Osteocyte (in vitro differentiated cells): ENCODE results near the gene SIK3. TPM values are rescaled to one million over a fixed set of nuclear protein-coding genes. Genes with fewer than 3 reads are reported as not detected.

ENCODE experiments used
- DNase-seq: peaks from one replicate; pipeline ENCODE4 v3.0.0; 2021; ENCODE audit warnings: mixed read lengths; ENCODE audit not compliant: unreplicated experiment; ENCODE audit errors: extremely low spot score
- H3K27ac Mint-ChIP-seq: one replicate; pipeline ENCODE4 v1.8.0; 2021; ENCODE audit warnings: mild to moderate bottlenecking, mixed read lengths; ENCODE audit not compliant: unreplicated experiment
- H3K27me3 Mint-ChIP-seq: one replicate; pipeline ENCODE4 v1.8.0; 2021; ENCODE audit warnings: mixed read lengths; ENCODE audit not compliant: unreplicated experiment
- H3K36me3 Mint-ChIP-seq: one replicate; pipeline ENCODE4 v1.8.0; 2021; ENCODE audit warnings: mixed read lengths; ENCODE audit not compliant: unreplicated experiment
- H3K4me1 Mint-ChIP-seq: one replicate; pipeline ENCODE4 v1.8.0; 2021; ENCODE audit warnings: mixed read lengths; ENCODE audit not compliant: unreplicated experiment
- H3K4me3 Mint-ChIP-seq: one replicate; pipeline ENCODE4 v1.8.0; 2021; ENCODE audit warnings: mild to moderate bottlenecking, moderate library complexity, mixed read lengths; ENCODE audit not compliant: unreplicated experiment
- H3K9me3 Mint-ChIP-seq: one replicate; pipeline ENCODE4 v1.8.0; 2021; ENCODE audit warnings: mixed read lengths; ENCODE audit not compliant: unreplicated experiment
- CTCF ChIP-seq: fragments of 200-600 bp; sonication (generic); IDR thresholded peaks from 2 replicates; pipeline ENCODE4 v1.5.0; 2021; ENCODE audit warnings: antibody characterized with exemption, mild to moderate bottlenecking, moderate library complexity
- total RNA-seq: library from RNA; stranded (reverse); gene quantifications from 2 replicates; pipeline ENCODE4 v1.2.1, GENCODE V29; 2021

The SIK3 gene
- total RNA-seq, 1 donor from 2014 or later = 29.5 TPM

GRCh38 chr11:116859175-116859574, 239.1 kb downstream of the SIK3 start:
- Mint-ChIP-seq H3K36me3 (peaks cover 58% of the 10 kb centered on the region), H3K4me1 (peaks cover 2% of the 10 kb centered on the region), H3K4me3 (no peak overlapping the region), H3K27me3 (no peaks in the 10 kb centered on the region), H3K9me3 (no peaks in the 10 kb centered on the region), H3K27ac (no peak overlapping the region)
- no peak for DNase-seq
- TF ChIP-seq CTCF = no peak

GRCh38 chr11:116857936-116858335, 240.3 kb downstream of the SIK3 start:
- Mint-ChIP-seq H3K36me3 (peaks cover 52% of the 10 kb centered on the region), H3K27me3 (no peaks in the 10 kb centered on the region), H3K4me1 (peaks cover 6% of the 10 kb centered on the region), H3K27ac (no peak overlapping the region), H3K9me3 (no peaks in the 10 kb centered on the region), H3K4me3 (no peak overlapping the region)
- TF ChIP-seq CTCF = no peak
- no peak for DNase-seq

DNA sequence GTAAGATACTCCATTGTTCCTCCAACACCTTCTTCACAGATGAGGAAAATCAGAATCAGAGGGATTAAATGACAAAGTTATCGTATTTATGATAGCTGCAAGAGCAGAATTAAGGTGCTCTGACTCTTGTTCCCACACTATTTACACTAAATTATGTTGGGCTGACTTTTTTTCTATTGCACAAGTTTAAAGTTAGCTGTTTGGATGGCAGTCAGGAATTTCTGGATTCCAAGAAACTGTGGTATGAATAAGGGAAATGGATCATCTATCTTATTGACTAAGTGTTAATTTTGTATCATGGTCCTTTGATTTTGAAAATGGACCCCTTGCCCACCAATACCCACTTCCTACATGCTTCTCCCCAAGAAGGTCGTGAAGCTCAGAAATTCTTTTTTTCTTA, 240.9 kb downstream of the SIK3 start:
- no peaks in the 10 kb centered on the region for H3K27me3 Mint-ChIP-seq
- no peak for TF ChIP-seq CTCF

GRCh38 chr11:116856423-116856822, 241.8 kb downstream of the SIK3 start:
- H3K9me3 Mint-ChIP-seq = no peaks in the 10 kb centered on the region
- DNase-seq = no peak
- peaks cover 48% of the 10 kb centered on the region for H3K36me3 Mint-ChIP-seq
- H3K4me3 Mint-ChIP-seq = no peak overlapping the region
- no peak overlapping the region for H3K27ac Mint-ChIP-seq
- peaks cover 11% of the 10 kb centered on the region for H3K4me1 Mint-ChIP-seq
- H3K27me3 Mint-ChIP-seq = no peaks in the 10 kb centered on the region
- TF ChIP-seq CTCF = no peak

More for the DNA sequence above, 240.9 kb downstream of the SIK3 start:
- no peak for DNase-seq
- no peak overlapping the region for H3K27ac Mint-ChIP-seq
- H3K4me3 Mint-ChIP-seq = no peak overlapping the region
- peaks cover 11% of the 10 kb centered on the region for H3K4me1 Mint-ChIP-seq
- H3K36me3 Mint-ChIP-seq = peaks cover 53% of the 10 kb centered on the region
- no peaks in the 10 kb centered on the region for H3K9me3 Mint-ChIP-seq

DNA sequence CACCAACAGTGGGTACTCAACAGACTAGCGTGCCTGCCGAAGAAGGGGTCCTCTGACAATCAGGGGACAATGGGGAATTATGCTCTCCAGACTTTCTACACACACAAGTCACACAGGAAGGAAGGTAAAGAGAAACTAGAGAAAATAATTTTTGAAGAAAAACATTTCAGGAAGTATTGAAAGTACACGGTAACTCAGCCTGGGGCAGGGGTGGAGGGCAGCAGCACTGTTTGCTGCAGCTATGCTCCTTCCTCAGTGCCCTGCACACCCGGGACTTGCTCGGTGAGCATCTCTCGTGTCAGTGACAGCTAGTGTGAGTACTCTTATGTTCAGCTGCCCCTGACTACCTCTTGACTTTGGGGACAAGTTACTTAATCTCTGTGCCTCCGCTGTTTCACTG, 242.8 kb downstream of the SIK3 start:
- H3K4me3 Mint-ChIP-seq = no peak overlapping the region

More for the DNA sequence above, 242.8 kb downstream of the SIK3 start:
- TF ChIP-seq CTCF = no peak
- H3K27me3 Mint-ChIP-seq = no peaks in the 10 kb centered on the region
- H3K9me3 Mint-ChIP-seq = no peaks in the 10 kb centered on the region
- peaks cover 44% of the 10 kb centered on the region for H3K36me3 Mint-ChIP-seq
- no peak overlapping the region for H3K27ac Mint-ChIP-seq
- DNase-seq = no peak
- peaks cover 11% of the 10 kb centered on the region for H3K4me1 Mint-ChIP-seq
